WERI-Rb-1 (cell line): ENCODE data around the gene SRGAP3.

Experiments used
- DNase-seq: peaks from one replicate; pipeline ENCODE4 v3.0.0-alpha.2; 2020
- H3K27ac ChIP-seq: fragments of 250-450 bp; sonication (Bioruptor Pico); 2 replicates; pipeline ENCODE4 v1.5.1; 2020; ENCODE audit warnings: mild to moderate bottlenecking, moderate library complexity
- H3K27me3 ChIP-seq: fragments of 250-450 bp; sonication (Bioruptor Pico); 2 replicates; pipeline ENCODE4 v1.5.1; 2021; ENCODE audit warnings: mild to moderate bottlenecking, low read depth, moderate library complexity; ENCODE audit not compliant: insufficient read depth, severe bottlenecking
- H3K36me3 ChIP-seq: fragments of 250-450 bp; sonication (Bioruptor Pico); 2 replicates; pipeline ENCODE4 v1.5.1; 2020; ENCODE audit warnings: mild to moderate bottlenecking, moderate library complexity
- H3K4me3 ChIP-seq: 2 replicates; pipeline ENCODE4 v1.5.1; 2011; ENCODE audit warnings: low read depth, mild to moderate bottlenecking, control low read depth, low read length
- H3K9me3 ChIP-seq: fragments of 250-450 bp; sonication (Bioruptor Pico); 2 replicates; pipeline ENCODE4 v1.5.1; 2021; ENCODE audit warnings: mild to moderate bottlenecking, moderate library complexity; ENCODE audit not compliant: severe bottlenecking
- CTCF ChIP-seq: IDR thresholded peaks from 2 replicates; pipeline ENCODE4 v1.5.1; 2011; ENCODE audit warnings: low read depth, mild to moderate bottlenecking, control low read depth, inconsistent platforms, low read length

The SRGAP3 gene

DNA sequence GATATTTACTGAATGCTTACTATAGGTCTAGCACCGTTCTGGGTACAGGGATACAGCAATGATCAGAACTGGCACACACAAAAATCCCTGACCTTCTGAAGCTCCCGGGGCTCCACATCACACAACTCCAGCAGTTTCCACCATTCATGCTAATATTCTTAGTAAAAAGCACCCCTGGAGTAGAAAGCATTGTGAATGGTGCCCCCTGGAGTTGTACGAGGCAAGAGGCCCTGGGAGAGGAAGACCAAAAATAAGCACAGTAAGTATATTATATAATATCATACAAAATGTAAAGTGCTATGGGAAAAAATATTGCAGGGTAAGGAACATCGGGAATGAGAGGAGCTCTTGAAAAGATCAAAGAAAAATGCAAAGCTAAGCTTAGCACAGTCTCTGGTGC is 790 bp upstream of the SRGAP3 start:
- H3K36me3 ChIP-seq: no peaks in the 10 kb centered on the region
- no peak for DNase-seq
- H3K9me3 ChIP-seq: no peaks in the 10 kb centered on the region
- 0 out of 2 replicates have a peak, but pooled peaks have one; percentile 19 for TF ChIP-seq CTCF
- no peak overlapping the region for H3K4me3 ChIP-seq
- no peak overlapping the region for H3K27ac ChIP-seq
- no peaks in the 10 kb centered on the region for H3K27me3 ChIP-seq

GRCh38 chr3:9248522-9249271 is 749 bp downstream of the SRGAP3 start:
- Histone ChIP-seq H3K27ac (peak overlapping the region; percentile 57), H3K9me3 (no peaks in the 10 kb centered on the region), H3K27me3 (no peaks in the 10 kb centered on the region), H3K36me3 (no peaks in the 10 kb centered on the region), H3K4me3 (peak overlapping the region; percentile 58)
- DNase-seq: peak; percentile 34
- TF ChIP-seq CTCF: no peak

DNA sequence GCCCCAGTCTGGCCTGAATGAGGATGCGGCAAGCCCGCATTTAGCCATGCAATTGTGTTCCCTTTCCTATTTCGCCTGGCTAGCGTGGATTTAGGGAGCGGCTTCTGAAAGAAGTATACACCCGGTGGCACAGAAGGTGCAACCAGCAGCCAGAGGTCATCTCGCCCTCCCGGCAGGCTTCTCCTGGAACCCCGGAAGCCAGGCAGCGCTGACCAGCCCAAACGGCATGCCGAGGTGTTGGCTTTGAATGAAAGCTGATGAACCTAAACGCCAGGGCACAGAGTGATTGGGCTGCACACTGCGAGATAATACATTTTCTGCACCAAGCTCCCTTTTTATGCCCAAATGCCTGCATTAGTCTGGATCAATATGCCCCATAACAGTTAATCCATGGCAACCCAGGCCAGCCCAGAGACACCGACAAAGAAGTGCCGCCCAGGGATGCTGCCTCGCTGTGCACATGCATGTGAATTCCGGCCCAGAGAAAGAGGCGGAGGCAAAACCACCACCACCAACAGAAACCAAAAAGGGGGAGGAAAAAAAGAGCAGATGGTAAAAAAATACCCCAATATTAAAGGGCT is 1.4 kb downstream of the SRGAP3 start:
- no peaks in the 10 kb centered on the region for H3K27me3 ChIP-seq
- H3K27ac ChIP-seq: no peak overlapping the region
- DNase-seq: no peak
- peak overlapping the region; percentile 58 for H3K4me3 ChIP-seq
- no peaks in the 10 kb centered on the region for H3K36me3 ChIP-seq
- H3K9me3 ChIP-seq: no peaks in the 10 kb centered on the region
- TF ChIP-seq CTCF: no peak

GRCh38 chr3:9247361-9247940 is 2.0 kb downstream of the SRGAP3 start:
- Histone ChIP-seq H3K4me3 (peak overlapping the region; percentile 58), H3K9me3 (no peaks in the 10 kb centered on the region), H3K36me3 (no peaks in the 10 kb centered on the region), H3K27ac (no peak overlapping the region), H3K27me3 (no peaks in the 10 kb centered on the region)
- no peak for DNase-seq
- TF ChIP-seq CTCF: no peak

DNA sequence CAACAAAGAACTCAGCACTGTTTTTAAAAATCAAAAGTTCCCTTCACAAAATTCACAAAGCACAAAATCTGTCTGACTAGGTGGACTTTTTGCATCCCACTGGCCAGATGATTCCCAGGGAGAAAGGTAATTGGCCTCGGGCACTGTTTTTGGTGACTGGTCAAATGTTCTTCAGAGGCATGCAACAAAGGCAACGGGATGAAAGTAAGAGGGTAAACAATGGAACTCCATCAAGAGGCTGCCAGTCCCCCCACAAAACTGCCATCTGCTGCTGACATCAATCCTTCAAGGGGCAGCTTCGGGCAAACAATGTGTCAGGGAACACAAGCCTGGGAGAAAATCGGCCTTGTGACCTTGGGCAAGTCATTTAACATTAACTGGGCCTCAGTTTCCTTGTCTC is 3.3 kb downstream of the SRGAP3 start:
- H3K27me3 ChIP-seq: no peaks in the 10 kb centered on the region
- no peak for TF ChIP-seq CTCF
- no peak overlapping the region for H3K27ac ChIP-seq
- DNase-seq: no peak
- no peak overlapping the region for H3K4me3 ChIP-seq
- no peaks in the 10 kb centered on the region for H3K36me3 ChIP-seq
- no peaks in the 10 kb centered on the region for H3K9me3 ChIP-seq
